ENCODE data around the gene MEIOSIN. TPM values are rescaled to one million over a fixed set of nuclear protein-coding genes. Genes with fewer than 3 reads are reported as not detected.

MEIOSIN gene
- total RNA-seq, 1 donor from 2014 or later, result not detected

- Mint-ChIP-seq H3K36me3 (ENCODE audit: unreplicated experiment) (no peaks in the 10 kb centered on the region), H3K4me3 (ENCODE audit: unreplicated experiment) (peak overlapping the region; percentile 98), H3K27me3 (ENCODE audit: unreplicated experiment) (peaks cover 7% of the 10 kb centered on the region), H3K4me1 (ENCODE audit: low read depth, unreplicated experiment) (peaks cover 12% of the 10 kb centered on the region), H3K27ac (ENCODE audit: unreplicated experiment) (peak overlapping the region; percentile 87), H3K9me3 (ENCODE audit: unreplicated experiment) (peaks cover 11% of the 10 kb centered on the region)
- DNase-seq, result no peak
- TF ChIP-seq CTCF (IDR thresholded peaks at IDR 0.05; ENCODE audit: partially characterized antibody, unreplicated experiment), result no peak
Observed at GRCh38 chr19:45791744-45792469, 58.7 kb downstream of the MEIOSIN start.

- Mint-ChIP-seq H3K4me1 (ENCODE audit: low read depth, unreplicated experiment) (peaks cover 12% of the 10 kb centered on the region), H3K9me3 (ENCODE audit: unreplicated experiment) (peaks cover 10% of the 10 kb centered on the region), H3K36me3 (ENCODE audit: unreplicated experiment) (no peaks in the 10 kb centered on the region), H3K4me3 (ENCODE audit: unreplicated experiment) (peak within 1 kb of the TSS; percentile 98), H3K27me3 (ENCODE audit: unreplicated experiment) (peaks cover 7% of the 10 kb centered on the region), H3K27ac (ENCODE audit: unreplicated experiment) (peak within 1 kb of the TSS; percentile 87)
- DNase-seq, result peak; percentile 100
- no peak for TF ChIP-seq CTCF (IDR thresholded peaks at IDR 0.05; ENCODE audit: partially characterized antibody, unreplicated experiment)
Observed at GRCh38 chr19:45792470-45793177, 59.4 kb downstream of the MEIOSIN start, which contains the start of gene DMWD. DMWD (minus strand) TSS chr19:45792845; CDS start chr19:45792756, 89 bp downstream.

- Mint-ChIP-seq H3K27ac (ENCODE audit: unreplicated experiment) (peak overlapping the region; percentile 81), H3K36me3 (ENCODE audit: unreplicated experiment) (no peaks in the 10 kb centered on the region), H3K9me3 (ENCODE audit: unreplicated experiment) (peaks cover 8% of the 10 kb centered on the region), H3K4me3 (ENCODE audit: unreplicated experiment) (peak overlapping the region; percentile 85), H3K4me1 (ENCODE audit: low read depth, unreplicated experiment) (peaks cover 12% of the 10 kb centered on the region), H3K27me3 (ENCODE audit: unreplicated experiment) (peaks cover 9% of the 10 kb centered on the region)
- DNase-seq, result no peak
- TF ChIP-seq CTCF (IDR thresholded peaks at IDR 0.05; ENCODE audit: partially characterized antibody, unreplicated experiment), result no peak
Observed at GRCh38 chr19:45793178-45793564, 59.9 kb downstream of the MEIOSIN start.

DNA sequence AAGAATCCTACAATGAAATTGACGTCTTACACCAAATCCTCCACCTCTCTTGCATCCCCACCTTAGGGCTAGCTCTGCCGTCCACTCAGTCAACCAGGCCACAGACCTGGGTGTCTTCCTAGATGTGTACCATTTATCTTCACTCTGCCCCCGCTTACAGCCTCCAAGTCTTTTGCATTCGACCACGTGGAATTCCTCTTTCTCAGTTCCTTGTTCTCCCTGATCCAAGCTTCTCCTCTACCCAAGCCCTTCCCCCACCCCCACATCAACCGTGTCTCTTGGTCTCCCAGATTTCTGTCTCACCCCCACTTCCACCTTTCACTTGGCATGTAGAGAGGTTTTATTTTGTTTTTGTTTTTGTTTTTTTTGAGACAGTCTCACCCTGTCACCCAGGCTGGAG, 60.6 kb downstream of the MEIOSIN start:
- Mint-ChIP-seq H3K9me3 (ENCODE audit: unreplicated experiment) (peaks cover 8% of the 10 kb centered on the region), H3K27ac (ENCODE audit: unreplicated experiment) (no peak overlapping the region), H3K36me3 (ENCODE audit: unreplicated experiment) (no peaks in the 10 kb centered on the region), H3K27me3 (ENCODE audit: unreplicated experiment) (peaks cover 9% of the 10 kb centered on the region), H3K4me1 (ENCODE audit: low read depth, unreplicated experiment) (peaks cover 13% of the 10 kb centered on the region), H3K4me3 (ENCODE audit: unreplicated experiment) (peak overlapping the region; percentile 56)
- DNase-seq, result no peak
- no peak for TF ChIP-seq CTCF (IDR thresholded peaks at IDR 0.05; ENCODE audit: partially characterized antibody, unreplicated experiment)

- TF ChIP-seq CTCF (IDR thresholded peaks at IDR 0.05; ENCODE audit: partially characterized antibody, unreplicated experiment), result no peak
- no peak for DNase-seq
- Mint-ChIP-seq H3K9me3 (ENCODE audit: unreplicated experiment) (peaks cover 8% of the 10 kb centered on the region), H3K36me3 (ENCODE audit: unreplicated experiment) (no peaks in the 10 kb centered on the region), H3K27me3 (ENCODE audit: unreplicated experiment) (peaks cover 9% of the 10 kb centered on the region), H3K27ac (ENCODE audit: unreplicated experiment) (no peak overlapping the region), H3K4me1 (ENCODE audit: low read depth, unreplicated experiment) (peaks cover 16% of the 10 kb centered on the region), H3K4me3 (ENCODE audit: unreplicated experiment) (no peak overlapping the region)
Observed at GRCh38 chr19:45794627-45795026, 61.4 kb downstream of the MEIOSIN start.

All from glutamatergic neuron (in vitro differentiated cells).